Osteocyte (in vitro differentiated cells): ENCODE results near the gene OSER1. TPM values are rescaled to one million over a fixed set of nuclear protein-coding genes. Genes with fewer than 3 reads are reported as not detected.

Experiments used
- DNase-seq: peaks from one replicate; pipeline ENCODE4 v3.0.0; 2021; ENCODE audit warnings: mixed read lengths; ENCODE audit not compliant: unreplicated experiment; ENCODE audit errors: extremely low spot score
- H3K27ac Mint-ChIP-seq: one replicate; pipeline ENCODE4 v1.8.0; 2021; ENCODE audit warnings: mild to moderate bottlenecking, mixed read lengths; ENCODE audit not compliant: unreplicated experiment
- H3K27me3 Mint-ChIP-seq: one replicate; pipeline ENCODE4 v1.8.0; 2021; ENCODE audit warnings: mixed read lengths; ENCODE audit not compliant: unreplicated experiment
- H3K36me3 Mint-ChIP-seq: one replicate; pipeline ENCODE4 v1.8.0; 2021; ENCODE audit warnings: mixed read lengths; ENCODE audit not compliant: unreplicated experiment
- H3K4me1 Mint-ChIP-seq: one replicate; pipeline ENCODE4 v1.8.0; 2021; ENCODE audit warnings: mixed read lengths; ENCODE audit not compliant: unreplicated experiment
- H3K4me3 Mint-ChIP-seq: one replicate; pipeline ENCODE4 v1.8.0; 2021; ENCODE audit warnings: mild to moderate bottlenecking, moderate library complexity, mixed read lengths; ENCODE audit not compliant: unreplicated experiment
- H3K9me3 Mint-ChIP-seq: one replicate; pipeline ENCODE4 v1.8.0; 2021; ENCODE audit warnings: mixed read lengths; ENCODE audit not compliant: unreplicated experiment
- CTCF ChIP-seq: fragments of 200-600 bp; sonication (generic); IDR thresholded peaks from 2 replicates; pipeline ENCODE4 v1.5.0; 2021; ENCODE audit warnings: antibody characterized with exemption, mild to moderate bottlenecking, moderate library complexity
- long read RNA-seq: library from polyadenylated mRNA; unstranded; transcript quantifications from one replicate; pipeline ENCODE4 v2.0.0, GENCODE V29; 2021
- total RNA-seq: library from RNA; stranded (reverse); gene quantifications from 2 replicates; pipeline ENCODE4 v1.2.1, GENCODE V29; 2021

OSER1 gene
- 41.2 and 44.9 TPM in 2 replicates for total RNA-seq
- long read RNA-seq, transcript OSER1-201 (4 exons, 1,572 nt) = major isoform, 377 of 403 reads
- long read RNA-seq, partial matches to known transcripts = 7 of 403 reads
- long read RNA-seq, other reads (novel, unspliced or antisense) = 19 of 403 reads

DNA sequence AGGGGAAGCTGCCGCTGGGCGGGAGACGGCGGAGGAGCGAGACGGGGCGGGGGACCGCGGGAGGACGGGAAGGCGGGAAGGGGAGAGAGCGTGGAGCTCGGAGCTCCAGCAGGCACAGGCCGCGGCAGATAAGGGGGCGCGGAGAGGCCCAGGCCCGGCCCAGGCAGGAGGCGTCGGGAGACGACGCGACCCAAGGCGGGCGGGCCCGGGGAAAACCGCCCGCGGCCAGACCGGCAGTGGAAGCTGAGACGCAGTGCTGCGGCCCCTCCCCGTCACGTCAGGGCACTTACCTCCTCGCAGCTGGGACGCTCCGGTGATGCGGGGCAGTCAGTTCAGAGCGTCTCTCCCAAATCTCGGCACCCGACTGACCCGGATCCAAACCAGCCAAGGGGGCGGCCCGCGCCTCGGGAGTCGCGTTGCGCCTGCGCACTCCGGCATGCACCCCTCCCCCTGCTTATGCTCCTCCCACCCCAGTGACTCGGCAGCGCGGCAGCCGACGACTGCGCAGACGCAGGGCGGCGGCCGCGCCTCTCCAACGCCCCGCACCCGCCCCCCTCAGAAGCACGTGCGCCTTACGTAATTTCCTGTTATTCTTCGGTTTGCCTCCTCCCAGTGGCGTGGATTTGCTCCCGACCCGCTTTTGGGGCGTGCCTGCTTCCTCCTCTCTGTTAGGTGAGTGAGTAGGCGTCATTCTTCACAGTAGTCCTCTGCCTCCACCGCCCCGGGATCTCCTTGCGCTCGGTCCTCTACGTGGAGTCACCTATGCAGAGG, at the start of gene OSER1:
OSER1 (minus strand) TSS at position 366 of the 771 bp plus-strand sequence. CDS start 3,814 bp downstream, outside the sequence.
- DNase-seq = peak; percentile 99
- peak within 1 kb of the TSS; percentile 100 for H3K27ac Mint-ChIP-seq
- H3K9me3 Mint-ChIP-seq = no peaks in the 10 kb centered on the region
- peaks cover 59% of the 10 kb centered on the region for H3K4me1 Mint-ChIP-seq
- H3K36me3 Mint-ChIP-seq = peaks cover 11% of the 10 kb centered on the region
- H3K27me3 Mint-ChIP-seq = no peaks in the 10 kb centered on the region
- TF ChIP-seq CTCF = no peak
- H3K4me3 Mint-ChIP-seq = peak within 1 kb of the TSS; percentile 100

DNA sequence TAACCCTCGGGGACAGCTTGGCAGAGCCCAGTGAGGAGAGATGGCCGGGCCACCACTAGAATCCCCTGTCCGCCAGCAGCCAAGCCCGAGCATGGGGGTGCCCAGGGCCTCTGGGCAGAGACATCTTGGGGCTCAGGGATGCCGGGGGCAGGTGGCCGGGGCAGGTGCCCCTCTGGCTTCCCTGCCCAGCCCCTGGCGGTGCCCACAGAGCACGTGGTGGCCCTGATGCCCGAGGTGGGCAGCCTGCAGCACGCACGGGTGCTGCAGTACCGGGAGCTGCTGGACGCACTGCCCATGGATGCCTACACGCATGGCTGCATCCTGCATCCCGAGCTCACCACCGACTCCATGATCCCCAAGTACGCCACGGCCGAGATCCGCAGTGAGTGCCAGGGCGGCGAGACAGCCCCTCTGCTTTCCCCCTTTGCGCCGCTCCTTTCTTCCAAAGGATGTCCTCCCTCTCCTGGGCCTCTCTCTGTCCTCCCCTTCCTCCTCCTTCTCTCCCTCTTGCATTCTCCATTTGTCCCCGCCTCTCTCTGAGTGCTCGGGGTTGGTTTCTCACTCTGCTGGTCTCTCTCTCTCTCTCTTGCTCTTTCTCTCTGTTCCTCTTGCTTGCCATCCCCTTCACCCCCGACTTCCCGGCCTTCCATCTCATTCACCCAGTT, 47.8 kb upstream of the OSER1 start:
- Mint-ChIP-seq H3K4me3 (no peak overlapping the region), H3K27ac (no peak overlapping the region), H3K4me1 (no peaks in the 10 kb centered on the region), H3K9me3 (no peaks in the 10 kb centered on the region), H3K36me3 (no peaks in the 10 kb centered on the region), H3K27me3 (no peaks in the 10 kb centered on the region)
- no peak for TF ChIP-seq CTCF
- DNase-seq = no peak

DNA sequence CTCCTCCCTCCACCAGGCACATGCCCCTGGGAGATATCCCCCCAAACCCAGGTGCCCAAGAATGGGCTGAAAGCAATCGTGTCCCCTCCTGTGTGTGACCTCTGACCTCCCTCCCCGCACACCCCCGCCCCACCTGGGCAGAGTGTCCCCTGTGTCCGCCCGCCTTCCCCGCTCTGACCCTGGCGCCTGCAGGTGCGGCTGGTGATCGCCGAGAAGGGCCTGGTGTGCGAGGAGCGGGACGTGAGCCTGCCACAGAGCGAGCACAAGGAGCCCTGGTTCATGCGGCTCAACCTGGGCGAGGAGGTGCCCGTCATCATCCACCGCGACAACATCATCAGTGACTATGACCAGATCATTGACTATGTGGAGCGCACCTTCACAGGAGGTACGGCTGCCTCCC, 46.4 kb upstream of the OSER1 start:
- H3K4me3 Mint-ChIP-seq = no peak overlapping the region

DNA sequence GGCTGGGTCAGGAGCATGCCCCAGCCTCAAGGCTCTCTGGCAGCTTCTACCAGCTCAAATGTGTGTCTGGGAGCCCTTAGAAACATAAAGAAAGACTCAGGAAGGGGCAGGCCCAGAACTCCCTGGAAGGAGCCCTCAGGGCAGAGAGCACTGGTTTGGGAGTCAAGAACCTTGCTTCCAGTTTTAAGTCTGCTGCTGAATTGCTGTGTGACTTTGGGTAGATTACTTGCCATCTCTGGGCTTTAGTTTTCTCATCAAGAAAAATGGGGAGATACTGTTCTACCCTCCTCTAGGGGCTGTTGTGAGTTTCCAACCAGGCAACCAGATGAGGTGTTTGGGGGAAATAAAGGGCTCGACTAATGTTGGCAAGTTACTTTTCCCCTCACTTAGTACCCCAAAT, 45.4 kb upstream of the OSER1 start:
- Mint-ChIP-seq H3K36me3 (no peaks in the 10 kb centered on the region), H3K4me1 (no peaks in the 10 kb centered on the region), H3K27ac (no peak overlapping the region), H3K9me3 (no peaks in the 10 kb centered on the region), H3K4me3 (no peak overlapping the region), H3K27me3 (no peaks in the 10 kb centered on the region)
- no peak for DNase-seq
- no peak for TF ChIP-seq CTCF

More for the DNA sequence above, 46.4 kb upstream of the OSER1 start:
- no peak overlapping the region for H3K27ac Mint-ChIP-seq
- no peaks in the 10 kb centered on the region for H3K4me1 Mint-ChIP-seq
- H3K27me3 Mint-ChIP-seq = no peaks in the 10 kb centered on the region
- H3K36me3 Mint-ChIP-seq = no peaks in the 10 kb centered on the region
- H3K9me3 Mint-ChIP-seq = no peaks in the 10 kb centered on the region
- DNase-seq = no peak
- no peak for TF ChIP-seq CTCF

DNA sequence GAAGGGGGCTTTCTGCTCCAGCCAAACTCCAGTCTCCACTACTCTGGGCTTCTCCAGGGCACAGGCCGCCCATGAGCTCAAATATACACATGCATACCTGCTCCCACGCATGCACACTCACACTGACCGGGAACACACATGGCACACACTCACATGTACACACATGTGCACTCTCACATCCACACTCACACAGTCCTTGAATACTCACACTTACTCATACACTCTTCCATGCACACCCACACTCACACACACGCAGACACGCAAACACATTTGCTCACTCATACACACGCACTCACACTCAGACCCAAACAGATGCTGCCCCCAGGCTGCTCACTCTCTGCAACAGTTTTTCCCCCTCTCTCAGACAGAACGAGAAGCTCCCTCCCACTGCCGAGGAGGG, 43.5 kb upstream of the OSER1 start:
- Mint-ChIP-seq H3K9me3 (no peaks in the 10 kb centered on the region), H3K27ac (no peak overlapping the region), H3K27me3 (no peaks in the 10 kb centered on the region), H3K4me1 (no peaks in the 10 kb centered on the region), H3K36me3 (no peaks in the 10 kb centered on the region), H3K4me3 (no peak overlapping the region)
- DNase-seq = no peak
- TF ChIP-seq CTCF = no peak
